Left lung (tissue), 10 donors: ENCODE results near the gene HIRIP3. TPM values are rescaled to one million over a fixed set of nuclear protein-coding genes. Genes with fewer than 3 reads are reported as not detected.
A peak's percentile ranks its signal among the peaks of the same experiment; 100 is the strongest.

ENCODE experiments used
- ATAC-seq: fragments of 200-7000 bp; cut with Tn5 transposase; one replicate; pipeline ENCODE4 v1.9.1; 2020; ENCODE audit warnings: moderate library complexity
- DNase-seq, 4 donors: peaks; one replicate each; pipeline ENCODE4 v3.0.0-alpha.2; 2013 to 2020
- H3K27ac ChIP-seq, 2 donors: fragments of 200-600 bp; sonication (generic) in 1 of 2; one replicate each; pipeline versions ENCODE4 v1.5.0 to v1.8.0; 2020 to 2021
- H3K27me3 ChIP-seq, 2 donors: fragments of 200-600 bp; sonication (generic) in 1 of 2; one replicate each; pipeline versions ENCODE4 v1.5.0 to v1.8.0; 2020 to 2021
- H3K36me3 ChIP-seq, 2 donors: fragments of 200-600 bp; sonication (generic) in 1 of 2; one replicate each; pipeline versions ENCODE4 v1.5.0 to v1.8.0; 2020 to 2021
- H3K4me1 ChIP-seq, 2 donors: fragments of 200-600 bp; one replicate each; pipeline ENCODE4 v1.8.0; 2021
- H3K4me3 ChIP-seq, 2 donors: fragments of 200-600 bp; sonication (generic) in 1 of 2; one replicate each; pipeline versions ENCODE4 v1.5.0 to v1.8.0; 2020 to 2021; ENCODE audit warnings: mild to moderate bottlenecking in 1 of 2
- H3K9me3 ChIP-seq, 2 donors: fragments of 200-600 bp; sonication (generic) in 1 of 2; one replicate each; pipeline versions ENCODE4 v1.5.0 to v1.8.0; 2020 to 2021
- intact Hi-C, 2 donors: fragments of 100-400 bp; cut with DNase I; formaldehyde crosslinking; loops; one replicate each; pipeline versions ENCODE4 v1.11.2 to v1.14.2; 2022
- polyA plus RNA-seq, 6 donors: library from polyadenylated mRNA; unstranded; fragments of 120-200 nt; gene quantifications; one replicate each; pipeline ENCODE4 v1.2.1, GENCODE V29; 2013; ENCODE audit not compliant: insufficient read length in 6 of 6
- total RNA-seq, 2 donors: library from RNA; stranded (reverse); fragmentation: NEBNext Ultra II Directional; extraction: Animal tissue kit (Norgen Biotek cat#: 25700); gene quantifications; one replicate each; pipeline ENCODE4 v1.2.1, GENCODE V29; 2021
- TF ChIP-seq, protein P1 (sequence below), 2 donors: fragments of 200-600 bp; sonication (generic) in 1 of 2; IDR thresholded peaks; one replicate each; pipeline versions ENCODE4 v1.5.0 to v1.8.0; 2021; ENCODE audit warnings: antibody characterized with exemption in 2 of 2
- donor health status: DM: no; HTN: yes; CAD: no.
- donor health status: DM: no; HTN: no; CAD: no.

Gene HIRIP3
- total and polyA plus RNA-seq, 8 donors, result 14.4 to 20.7 (median 18.1) TPM

DNA sequence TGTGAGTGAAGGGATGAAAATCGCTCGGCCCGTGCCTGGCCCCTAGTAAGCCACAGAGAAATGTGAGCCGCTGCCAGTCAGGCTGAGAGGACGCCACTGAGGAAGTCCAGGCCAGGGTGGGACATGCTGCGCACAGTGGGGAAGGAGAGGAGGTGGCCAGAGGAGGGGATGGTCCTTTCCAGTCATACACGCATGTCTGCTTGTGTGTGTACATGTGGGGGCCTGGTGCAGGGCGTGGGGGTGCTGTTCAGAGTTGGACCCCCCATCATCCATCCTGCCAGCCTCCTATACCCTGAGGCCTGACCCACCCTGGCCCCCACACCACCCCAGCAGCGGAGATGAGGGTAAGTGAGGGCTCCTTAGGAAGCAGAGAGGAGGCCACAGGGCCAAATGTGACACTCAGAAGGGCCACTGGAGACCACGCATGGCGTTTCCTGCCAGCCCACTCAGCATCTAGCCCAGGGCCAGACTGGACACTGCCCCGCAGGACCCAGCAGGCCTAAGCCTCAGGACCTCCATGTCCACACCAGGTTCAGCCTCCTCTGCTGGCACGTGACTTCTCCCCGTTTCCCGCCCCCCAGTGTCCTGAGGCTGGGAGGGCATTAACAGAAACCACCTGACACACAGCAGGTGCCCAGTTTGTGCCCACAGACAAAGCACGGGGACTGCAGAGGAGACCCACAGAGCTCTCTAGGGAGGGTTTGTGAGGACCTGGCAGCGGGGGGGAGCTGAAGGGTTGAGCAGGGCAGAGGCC lies 8.4 kb upstream of the HIRIP3 start:
- TF ChIP-seq, protein P1, sequence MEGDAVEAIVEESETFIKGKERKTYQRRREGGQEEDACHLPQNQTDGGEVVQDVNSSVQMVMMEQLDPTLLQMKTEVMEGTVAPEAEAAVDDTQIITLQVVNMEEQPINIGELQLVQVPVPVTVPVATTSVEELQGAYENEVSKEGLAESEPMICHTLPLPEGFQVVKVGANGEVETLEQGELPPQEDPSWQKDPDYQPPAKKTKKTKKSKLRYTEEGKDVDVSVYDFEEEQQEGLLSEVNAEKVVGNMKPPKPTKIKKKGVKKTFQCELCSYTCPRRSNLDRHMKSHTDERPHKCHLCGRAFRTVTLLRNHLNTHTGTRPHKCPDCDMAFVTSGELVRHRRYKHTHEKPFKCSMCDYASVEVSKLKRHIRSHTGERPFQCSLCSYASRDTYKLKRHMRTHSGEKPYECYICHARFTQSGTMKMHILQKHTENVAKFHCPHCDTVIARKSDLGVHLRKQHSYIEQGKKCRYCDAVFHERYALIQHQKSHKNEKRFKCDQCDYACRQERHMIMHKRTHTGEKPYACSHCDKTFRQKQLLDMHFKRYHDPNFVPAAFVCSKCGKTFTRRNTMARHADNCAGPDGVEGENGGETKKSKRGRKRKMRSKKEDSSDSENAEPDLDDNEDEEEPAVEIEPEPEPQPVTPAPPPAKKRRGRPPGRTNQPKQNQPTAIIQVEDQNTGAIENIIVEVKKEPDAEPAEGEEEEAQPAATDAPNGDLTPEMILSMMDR (IDR thresholded peaks at IDR 0.05), result no peak
- Histone ChIP-seq H3K27me3 (peaks cover 0 to 18% of the 10 kb centered on the region in 2 donors), H3K27ac (no peak overlapping the region), H3K36me3 (peaks cover 0 to 41% of the 10 kb centered on the region in 2 donors), H3K4me3 (no peak overlapping the region), H3K9me3 (no peaks in the 10 kb centered on the region), H3K4me1 (peaks cover 0 to 11% of the 10 kb centered on the region in 2 donors)
- peak in 1 of 4 donors; percentile 45 for DNase-seq
- intact Hi-C loops, result loop anchor here in 1 of 2 donors (10.0 kb wide), 3 partner anchors 79 to 299 kb away; partner anchors contain the start of gene KCTD13
- no peak for ATAC-seq

- Histone ChIP-seq H3K9me3 (no peaks in the 10 kb centered on the region), H3K4me1 (peaks cover 0 to 11% of the 10 kb centered on the region in 2 donors), H3K4me3 (no peak overlapping the region), H3K27ac (no peak overlapping the region), H3K36me3 (peaks cover 0 to 47% of the 10 kb centered on the region in 2 donors), H3K27me3 (peaks cover 0 to 7% of the 10 kb centered on the region in 2 donors)
- TF ChIP-seq, protein P1 (IDR thresholded peaks at IDR 0.05), result no peak
- ATAC-seq (no peak), DNase-seq (no peak)
- intact Hi-C loops, result loop anchor here in 1 of 2 donors (10.0 kb wide), 3 partner anchors 78 to 298 kb away; partner anchors contain the start of gene KCTD13
These were observed 7.4 kb upstream of the HIRIP3 start for GRCh38 chr16:30002614-30003346.

DNA sequence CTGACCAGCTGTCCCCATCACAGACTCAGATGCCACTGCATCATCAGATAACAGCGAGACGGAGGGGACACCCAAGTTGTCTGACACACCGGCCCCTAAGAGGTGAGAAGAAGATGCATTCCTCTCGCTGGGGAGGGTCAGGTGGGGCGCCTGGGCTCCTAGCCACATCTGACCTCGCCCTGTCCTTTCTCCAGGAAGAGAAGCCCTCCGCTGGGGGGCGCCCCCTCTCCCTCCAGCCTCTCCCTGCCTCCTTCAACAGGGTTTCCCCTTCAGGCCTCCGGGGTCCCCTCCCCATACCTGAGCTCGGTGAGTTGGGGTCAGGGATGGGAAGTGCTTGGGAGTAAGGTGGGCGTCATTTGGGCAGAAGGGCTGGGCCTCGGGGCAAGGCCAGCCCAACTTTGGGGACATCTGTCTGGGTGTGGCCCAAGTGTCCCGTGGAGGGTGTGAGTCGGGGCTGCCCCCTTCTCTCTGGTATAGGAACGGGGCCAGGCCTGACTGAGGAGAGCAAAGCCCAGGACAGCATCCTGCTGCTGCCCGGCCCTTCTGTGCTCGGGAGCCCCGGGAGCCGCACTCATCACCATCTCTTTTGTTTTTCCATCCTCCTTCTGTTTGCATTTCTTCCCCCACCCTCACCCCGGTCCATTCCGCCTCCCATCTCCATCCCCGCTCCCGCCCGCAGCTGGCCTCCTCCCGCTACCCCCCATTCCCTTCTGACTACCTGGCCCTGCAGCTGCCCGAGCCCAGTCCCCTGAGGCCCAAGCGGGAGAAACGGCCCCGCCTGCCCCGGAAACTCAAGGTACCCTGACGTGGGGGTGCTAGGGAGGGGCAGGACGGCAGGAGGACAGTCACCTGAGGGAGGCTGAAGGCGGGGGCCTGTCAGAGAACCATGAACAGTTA lies 5.6 kb upstream of the HIRIP3 start:
- Histone ChIP-seq H3K36me3 (peaks cover 0 to 47% of the 10 kb centered on the region in 2 donors), H3K4me3 (no peak overlapping the region), H3K27me3 (no peaks in the 10 kb centered on the region), H3K27ac (no peak overlapping the region), H3K9me3 (no peaks in the 10 kb centered on the region), H3K4me1 (peaks cover 5 to 21% of the 10 kb centered on the region in 2 donors)
- TF ChIP-seq, protein P1 (IDR thresholded peaks at IDR 0.05), result no peak
- DNase-seq (no peak), ATAC-seq (no peak)
- intact Hi-C loops, result loop anchor here in 1 of 2 donors (10.0 kb wide), 3 partner anchors 76 to 296 kb away; partner anchors contain the start of gene KCTD13

GRCh38 chr16:29999605-30000004 lies 4.2 kb upstream of the HIRIP3 start:
- H3K4me3 ChIP-seq, result no peak overlapping the region
- H3K4me1 ChIP-seq, result peaks cover 7 to 20% of the 10 kb centered on the region in 2 donors
- TF ChIP-seq, protein P1 (IDR thresholded peaks at IDR 0.05), result no peak
- intact Hi-C loops, result loop anchor here in 1 of 2 donors (10.0 kb wide), 3 partner anchors 75 to 295 kb away; partner anchors contain the start of gene KCTD13
- no peaks in the 10 kb centered on the region for H3K27me3 ChIP-seq
- peaks cover 0 to 47% of the 10 kb centered on the region in 2 donors for H3K36me3 ChIP-seq
- H3K9me3 ChIP-seq, result no peaks in the 10 kb centered on the region
- no peak overlapping the region for H3K27ac ChIP-seq
- DNase-seq (no peak), ATAC-seq (no peak)
